Endothelial cell of umbilical vein (primary cell): Measurements from ENCODE around the gene DIPK1A. TPM values are rescaled to one million over a fixed set of nuclear protein-coding genes. Genes with fewer than 3 reads are reported as not detected.

Source experiments
- BruUV-seq: library from RNA; stranded (reverse); fragments of 400-500 nt; replicated peaks from 2 replicates; lab custom pipeline; 2021; lab: Mats Ljungman, UMichigan
- CTCF ChIA-PET: fragments of 300-600, 350-600 bp; sonication (Branson Sonifier 250); formaldehyde crosslinking; loops from one replicate; lab custom pipeline; 2021; ENCODE audit warnings: antibody characterized with exemption, inconsistent platforms; lab: Charles Lee
- POLR2A ChIA-PET: fragments of 300-600, 350-600 bp; sonication (Branson Sonifier 250); formaldehyde crosslinking; loops from one replicate; lab custom pipeline; 2021; ENCODE audit warnings: antibody characterized with exemption, inconsistent platforms; lab: Charles Lee
- DNase-seq: peaks from one replicate; pipeline ENCODE4 v3.0.0-alpha.2; 2011; ENCODE audit warnings: low read depth, low spot score
- FAIRE-seq: peaks from 2 replicates; lab custom pipeline; 2011; peaks lifted over from hg19 to GRCh38; lab: Jason Lieb, UNC
- H2AFZ ChIP-seq: 2 replicates; pipeline ENCODE4 v1.6.0; 2012; ENCODE audit warnings: low read depth, low read length, control low read depth, inconsistent platforms
- H3K27ac ChIP-seq: 2 replicates; pipeline ENCODE4 v1.5.1; 2011; ENCODE audit warnings: low read depth, mild to moderate bottlenecking, control low read depth, low read length, moderate library complexity; ENCODE audit not compliant: insufficient read depth
- H3K27me3 ChIP-seq, 2 experiments: 2 replicates each; pipeline versions ENCODE4 v1.6.0 to v1.6.1; 2011; ENCODE audit warnings: low read length in 2 of 2, mixed read lengths in 1 of 2; ENCODE audit not compliant: control insufficient read depth in 2 of 2, insufficient read depth in 2 of 2
- H3K36me3 ChIP-seq, 2 experiments: 2 replicates in 1 of 2; 3 replicates in 1 of 2; pipeline ENCODE4 v1.5.1; 2011; ENCODE audit warnings: low read length in 2 of 2, mild to moderate bottlenecking in 1 of 2, moderate library complexity in 1 of 2; ENCODE audit not compliant: control insufficient read depth in 2 of 2, insufficient read depth in 2 of 2; ENCODE audit errors: extremely low read depth in 1 of 2
- H3K4me1 ChIP-seq: 3 replicates; pipeline ENCODE4 v1.5.1; 2011; ENCODE audit warnings: mild to moderate bottlenecking, low read length; ENCODE audit not compliant: control insufficient read depth, insufficient read depth; ENCODE audit errors: extremely low read depth
- H3K4me2 ChIP-seq: 2 replicates; pipeline ENCODE4 v1.6.1; 2011; ENCODE audit warnings: low read length, control low read depth, mixed read lengths; ENCODE audit not compliant: insufficient read depth
- H3K4me3 ChIP-seq, 3 experiments: fragments of 200-600 bp in 1 of 3; sonication (generic), shearing (Covaris generic) in 1 of 3; replicated peaks in 1 of 3; 2 replicates each; pipeline ENCODE4 v1.5.1; 2011 to 2016; ENCODE audit warnings: control low read depth in 3 of 3, low read length in 3 of 3, mild to moderate bottlenecking in 2 of 3, inconsistent platforms in 1 of 3, low read depth in 1 of 3, moderate library complexity in 1 of 3; ENCODE audit not compliant: insufficient read depth in 1 of 3
- H3K79me2 ChIP-seq: 2 replicates; pipeline ENCODE4 v1.6.0; 2012; ENCODE audit warnings: low read length, inconsistent platforms; ENCODE audit not compliant: control insufficient read depth, insufficient read depth
- H3K9ac ChIP-seq: replicated peaks from 2 replicates; pipeline ENCODE3; 2011; ENCODE audit warnings: low read length, control low read depth; ENCODE audit not compliant: insufficient read depth; ENCODE audit errors: extremely low read depth
- H3K9me1 ChIP-seq: replicated peaks from 3 replicates; pipeline ENCODE4 v1.6.0; 2011; ENCODE audit warnings: mild to moderate bottlenecking, low read length; ENCODE audit not compliant: control insufficient read depth, insufficient read depth; ENCODE audit errors: extremely low read depth
- H3K9me3 ChIP-seq: replicated peaks from 2 replicates; pipeline ENCODE4 v1.5.1; 2012; ENCODE audit warnings: low read length, inconsistent platforms; ENCODE audit not compliant: control insufficient read depth, insufficient read depth
- H4K20me1 ChIP-seq: replicated peaks from 2 replicates; pipeline ENCODE3; 2011; ENCODE audit warnings: mild to moderate bottlenecking, low read length; ENCODE audit not compliant: control insufficient read depth, insufficient read depth; ENCODE audit errors: extremely low read depth
- CTCF ChIP-seq, 2 donors: IDR thresholded peaks; 1 replicate in 1 of 2; 2 replicates in 1 of 2; pipeline ENCODE4 v1.5.1; 2011; ENCODE audit warnings: low read length in 2 of 2, mild to moderate bottlenecking in 2 of 2, moderate library complexity in 2 of 2, control low read depth in 1 of 2, inconsistent platforms in 1 of 2, low read depth in 1 of 2; ENCODE audit not compliant: insufficient read depth in 1 of 2; ENCODE audit errors: extremely low read depth in 1 of 2
- EZH2 ChIP-seq: IDR thresholded peaks from 2 replicates; pipeline ENCODE4 v1.6.1; 2012; ENCODE audit warnings: borderline replicate concordance, low read depth, mild to moderate bottlenecking, moderate library complexity, low read length, inconsistent platforms; ENCODE audit not compliant: severe bottlenecking
- FOS ChIP-seq: IDR thresholded peaks from 2 replicates; pipeline ENCODE4 v1.6.1; 2011; ENCODE audit warnings: mild to moderate bottlenecking, low read length, moderate library complexity, borderline replicate concordance; ENCODE audit not compliant: insufficient read depth
- GATA2 ChIP-seq: IDR thresholded peaks from 2 replicates; pipeline ENCODE4 v1.7.0; 2011; ENCODE audit warnings: low read depth, mild to moderate bottlenecking, moderate library complexity, mixed read lengths, low read length; ENCODE audit not compliant: insufficient read length, insufficient read depth
- JUN ChIP-seq: IDR thresholded peaks from 2 replicates; pipeline ENCODE4 v1.6.1; 2011; ENCODE audit warnings: borderline replicate concordance, low read depth; ENCODE audit not compliant: insufficient read length, insufficient read depth
- MAX ChIP-seq: IDR thresholded peaks from 2 replicates; pipeline ENCODE4 v1.6.1; 2011; ENCODE audit not compliant: insufficient read depth, insufficient read length
- MYC ChIP-seq: IDR thresholded peaks from one replicate; pipeline ENCODE4 v1.6.1; 2011; ENCODE audit warnings: mild to moderate bottlenecking, low read depth, low read length
- POLR2A ChIP-seq: IDR thresholded peaks from 2 replicates; pipeline ENCODE4 v1.6.1; 2012; ENCODE audit warnings: low read depth, mild to moderate bottlenecking, control low read depth, low read length
- POLR2AphosphoS5 ChIP-seq: IDR thresholded peaks from 2 replicates; pipeline ENCODE4 v1.6.1; 2012; ENCODE audit warnings: low read depth, mild to moderate bottlenecking, control low read depth, low read length, moderate library complexity; ENCODE audit not compliant: insufficient read depth
- dilution Hi-C: fragments of 300-500 bp; cut with MboI; formaldehyde crosslinking; loops from one replicate; pipeline ENCODE4 v1.15.0; 2019; ENCODE audit warnings: low sequenced_read_pairs; ENCODE audit not compliant: extremely low pct_ligation_motif_present
- intact Hi-C: fragments of 100-400 bp; cut with micrococcal nuclease; formaldehyde crosslinking; loops from one replicate; pipeline ENCODE4 v1.10.0; 2022
- polyA plus RNA-seq, 4 experiments: library from polyadenylated mRNA; depleted of rRNA in 3 of 4; stranded (reverse) in 3 of 4; unstranded in 1 of 4; fragments of >200 nt; gene quantifications; 2 replicates each; pipeline versions ENCODE4 v1.2.1 to v1.2.3, GENCODE V29; 2011 to 2012; ENCODE audit warnings: missing spikeins in 1 of 4
- total RNA-seq: library from RNA; stranded (reverse); gene quantifications from 2 replicates; pipeline ENCODE4 v1.2.3, GENCODE V29; 2021

Gene DIPK1A
- total and polyA plus RNA-seq, 2 donors (not counting 3 experiments of a cell fraction or from before 2014, with no cell fraction given): 0.25 to 0.93 TPM

GRCh38 chr1:92820551-92820950 lies 140.7 kb downstream of the DIPK1A start:
- no TSS peak for BruUV-seq
- intact Hi-C loops: no loop called here
- dilution Hi-C loops: no loop called here
- Histone ChIP-seq H3K4me2 (no peak overlapping the region), H3K27me3 (no peaks in the 10 kb centered on the region), H3K4me3 (no peak overlapping the region), H3K27ac (no peak overlapping the region), H3K79me2 (no peaks in the 10 kb centered on the region), H4K20me1 (no peaks in the 10 kb centered on the region), H3K9me3 (no peaks in the 10 kb centered on the region), H3K9me1 (no peaks in the 10 kb centered on the region), H2AFZ (no peak overlapping the region), H3K36me3 (no peaks in the 10 kb centered on the region), H3K4me1 (no peaks in the 10 kb centered on the region), H3K9ac (no peak overlapping the region)
- CTCF ChIA-PET: interaction anchor here (2.8 kb wide), 1 partner anchor 73 kb away, joined by 151 read pairs; no protein-coding TSS in a partner anchor
- DNase-seq (no peak), FAIRE-seq (no peak)
- POLR2A ChIA-PET: no interaction called here
- no peak for TF ChIP-seq GATA2
- TF ChIP-seq FOS: no peak

- Histone ChIP-seq H3K4me2 (no peak overlapping the region), H3K9ac (no peak overlapping the region), H3K36me3 (no peaks in the 10 kb centered on the region), H3K27ac (no peak overlapping the region), H4K20me1 (no peaks in the 10 kb centered on the region), H3K79me2 (no peaks in the 10 kb centered on the region), H3K9me1 (no peaks in the 10 kb centered on the region), H2AFZ (no peak overlapping the region), H3K27me3 (no peaks in the 10 kb centered on the region), H3K4me1 (no peaks in the 10 kb centered on the region), H3K9me3 (no peaks in the 10 kb centered on the region), H3K4me3 (no peak overlapping the region)
- DNase-seq (no peak), FAIRE-seq (no peak)
- dilution Hi-C loops: no loop called here
- intact Hi-C loops: no loop called here
- ChIA-PET CTCF (interaction anchor here (2.8 kb wide), 1 partner anchor 72 kb away, joined by 151 read pairs; no protein-coding TSS in a partner anchor), POLR2A (no interaction called here)
- no TSS peak for BruUV-seq
- no peak for TF ChIP-seq CTCF (IDR thresholded peaks at IDR 0.05; ENCODE audit: extremely low read depth in 1 of 2, insufficient read depth in 1 of 2, low read depth in 1 of 2, low read length in 2 of 2)
- TF ChIP-seq GATA2: no peak
- no peak for TF ChIP-seq FOS
- TF ChIP-seq JUN: no peak
- TF ChIP-seq EZH2: no peak
- no peak for TF ChIP-seq MYC
- no peak for TF ChIP-seq POLR2A
- TF ChIP-seq POLR2AphosphoS5: no peak
- no peak for TF ChIP-seq MAX
Observed at GRCh38 chr1:92820024-92820423, 141.2 kb downstream of the DIPK1A start.
